NCI-H2196 treated with DMSO at 0.1 percent for 48 hours (cell line): Measurements from ENCODE around the gene MT1B.
"Not testable (repeated sequence)": the region's sequence is repeated elsewhere in the genome, so short reads cannot be mapped to it uniquely, and the experiment has no call there.

Experiments
- DNase-seq: peaks from one replicate; lab custom pipeline; 2025; ENCODE audit not compliant: unreplicated experiment; lab: John Stamatoyannopoulos, UW

Gene MT1B

DNA sequence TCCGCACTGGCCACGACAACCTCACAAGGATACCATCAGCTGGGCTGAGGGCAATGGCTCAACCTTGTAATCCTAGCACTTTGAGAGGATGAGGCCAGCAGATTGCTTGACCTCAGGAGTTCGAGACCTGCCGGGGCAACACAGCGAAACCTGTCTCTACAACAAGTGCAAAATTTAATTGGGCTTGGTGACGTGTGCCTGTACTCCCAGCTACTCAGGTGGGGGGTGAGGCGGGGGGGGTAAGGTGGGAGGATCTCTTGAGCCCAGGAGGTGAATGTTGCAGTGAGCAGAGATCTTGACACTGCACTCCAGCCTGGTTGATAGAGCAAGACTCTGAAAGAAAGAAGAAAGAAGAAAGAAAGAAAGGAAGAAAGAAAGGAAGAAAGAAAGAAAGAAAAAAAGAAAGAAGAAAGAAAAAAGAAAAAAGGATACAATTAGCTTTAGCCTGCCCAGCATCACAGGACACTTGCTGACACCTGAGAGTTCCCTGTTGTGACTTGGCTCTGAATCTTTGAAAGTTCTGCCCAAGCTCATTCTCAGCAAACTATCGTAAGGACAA lies 31.3 kb upstream of the MT1B start:
- DNase-seq = no peak

DNA sequence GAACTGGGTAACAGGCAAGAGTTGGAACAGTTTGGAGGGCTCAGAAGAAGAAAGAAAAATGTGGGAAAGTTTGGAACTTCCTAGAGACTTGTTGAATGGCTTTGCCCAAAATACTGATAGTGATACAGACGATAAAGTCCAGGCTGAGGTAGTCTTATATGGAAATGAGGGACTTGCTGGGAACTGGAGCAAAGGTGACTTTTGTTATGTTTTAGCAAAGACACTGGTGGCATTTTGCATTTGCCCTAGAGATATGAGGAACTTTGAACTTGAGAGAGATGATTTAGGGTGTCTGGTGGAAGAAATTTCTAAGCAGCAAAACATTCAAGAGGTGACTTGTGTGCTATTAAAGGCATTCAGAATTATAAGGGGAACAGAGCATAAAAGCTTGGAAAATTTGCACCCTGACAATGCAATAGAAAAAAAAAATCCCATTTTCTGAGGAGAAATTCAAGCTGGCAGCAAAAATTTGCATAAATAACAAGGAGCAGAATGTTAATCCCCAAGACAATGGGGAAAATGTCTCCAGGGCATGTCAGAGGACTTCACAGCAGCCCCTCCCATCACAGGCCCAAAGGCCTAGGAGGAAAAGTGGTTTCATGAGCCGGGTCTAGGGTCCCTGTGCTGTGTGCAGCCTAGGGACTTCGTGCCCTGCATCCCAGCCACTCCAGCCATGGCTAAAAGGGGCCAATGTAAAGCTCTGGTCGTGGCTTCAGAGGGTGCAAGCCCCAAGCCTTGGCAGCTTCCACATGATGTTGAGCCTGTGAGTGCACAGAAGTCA lies 29.8 kb upstream of the MT1B start:
- not testable (repeated sequence) for DNase-seq

DNA sequence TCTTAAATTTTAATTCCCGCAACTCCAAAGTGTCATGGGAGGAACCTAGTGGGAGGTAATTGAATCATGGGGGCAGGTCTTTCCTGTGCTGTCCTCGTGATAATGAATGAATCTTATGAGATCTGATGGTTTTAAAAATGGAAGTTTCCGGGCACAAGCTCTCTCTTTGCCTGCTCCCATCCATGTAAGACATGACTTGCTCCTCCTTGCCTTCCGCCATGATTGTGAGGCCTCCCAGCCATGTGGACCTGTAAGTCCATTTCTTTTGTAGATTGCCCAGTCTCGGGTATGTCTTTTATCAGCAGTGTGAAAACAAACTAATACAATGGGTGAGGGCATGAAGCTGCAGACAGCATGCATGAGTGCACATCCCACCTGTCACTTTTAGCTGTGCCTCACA lies 28.5 kb upstream of the MT1B start:
- not testable (repeated sequence) for DNase-seq

DNA sequence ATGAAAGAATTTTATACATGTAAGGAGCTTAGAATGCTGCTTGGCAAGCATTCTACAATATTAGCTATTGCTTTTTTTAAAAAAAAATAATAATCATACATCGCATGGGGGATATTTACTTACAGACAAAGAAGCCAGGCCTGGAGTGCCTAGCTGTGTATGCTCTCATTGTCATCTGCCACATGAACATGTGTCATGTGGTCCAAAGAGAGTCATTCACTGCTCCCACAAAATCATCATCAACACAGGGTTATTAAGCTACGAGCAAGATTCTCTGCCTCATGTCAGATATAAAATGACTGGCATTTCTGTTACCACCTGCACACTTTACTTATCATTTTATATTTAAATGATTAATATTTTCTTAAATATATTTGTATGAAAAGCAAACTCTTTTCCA lies 28.0 kb upstream of the MT1B start:
- no peak for DNase-seq

DNA sequence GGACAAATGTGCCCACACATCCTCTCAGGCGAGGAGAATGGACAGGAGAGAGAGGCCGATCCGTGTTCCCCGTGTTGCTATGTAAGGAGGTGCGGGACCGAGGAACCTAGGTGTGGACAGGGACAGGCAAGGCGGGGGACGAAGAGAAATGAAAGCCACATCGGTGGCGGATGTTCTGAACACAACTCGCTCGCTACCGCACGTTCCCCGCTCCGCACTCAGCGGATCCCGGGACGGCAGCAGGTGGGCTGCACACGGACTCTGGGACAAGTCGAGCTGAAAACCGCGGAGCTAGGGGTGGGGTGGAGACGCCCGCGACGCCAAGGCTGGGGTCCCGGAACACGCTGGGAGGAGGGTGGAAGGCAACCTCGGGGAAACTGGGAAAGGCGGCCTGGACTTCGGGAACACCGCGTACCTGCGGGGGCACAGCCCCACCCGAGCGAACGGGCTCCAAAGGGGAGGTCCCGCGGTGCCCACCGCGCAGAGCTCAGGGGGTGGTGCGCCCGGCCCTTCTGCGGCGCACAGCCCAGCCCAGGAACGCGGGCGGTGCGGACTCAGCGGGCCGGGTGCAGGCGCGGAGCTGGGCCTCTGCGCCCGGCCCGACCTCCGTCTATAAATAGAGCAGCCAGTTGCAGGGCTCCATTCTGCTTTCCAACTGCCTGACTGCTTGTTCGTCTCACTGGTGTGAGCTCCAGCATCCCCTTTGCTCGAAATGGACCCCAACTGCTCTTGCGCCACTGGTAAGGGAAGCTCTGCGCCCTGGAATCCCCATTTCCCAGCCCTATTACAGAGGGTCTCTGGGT lies 26.3 kb upstream of the MT1B start, which contains the start of gene MT1E:
Gene MT1E, plus strand, starts transcription at position 642 of the 803 bp plus-strand sequence. Its CDS starts 71 bp downstream, at position 713.
- no peak for DNase-seq

DNA sequence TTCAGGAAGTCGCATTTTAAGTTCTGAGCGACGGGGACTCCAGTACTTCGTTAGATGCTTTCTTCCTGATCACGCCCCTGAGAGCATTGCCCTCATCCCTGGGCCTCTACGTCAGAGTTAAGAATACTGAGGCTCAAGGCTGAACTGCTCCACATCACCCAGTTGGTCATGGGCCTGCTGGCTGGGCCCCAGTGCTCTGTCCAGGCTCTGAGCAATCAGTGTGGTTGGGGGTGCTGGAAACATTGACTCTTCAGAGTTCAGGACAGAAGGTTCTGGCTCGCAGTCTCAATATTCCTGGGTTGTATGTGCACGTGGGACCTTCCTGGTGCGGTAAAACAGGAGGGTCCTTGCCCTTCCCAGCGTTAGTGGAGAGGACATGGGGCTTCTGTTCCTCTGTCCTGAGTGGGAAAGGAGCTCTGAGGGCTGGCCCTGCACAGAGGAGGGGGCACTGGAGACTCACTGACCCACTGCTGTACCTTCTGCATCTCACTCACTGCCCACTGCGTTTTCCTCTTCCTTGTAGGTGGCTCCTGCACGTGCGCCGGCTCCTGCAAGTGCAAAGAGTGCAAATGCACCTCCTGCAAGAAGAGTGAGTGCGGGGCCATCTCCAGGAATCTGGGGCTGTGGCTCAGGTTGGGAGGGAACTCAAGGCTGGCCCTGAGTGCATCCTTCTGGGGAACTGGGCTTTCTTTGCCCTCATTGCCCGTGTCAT lies 25.6 kb upstream of the MT1B start:
- DNase-seq = no peak

DNA sequence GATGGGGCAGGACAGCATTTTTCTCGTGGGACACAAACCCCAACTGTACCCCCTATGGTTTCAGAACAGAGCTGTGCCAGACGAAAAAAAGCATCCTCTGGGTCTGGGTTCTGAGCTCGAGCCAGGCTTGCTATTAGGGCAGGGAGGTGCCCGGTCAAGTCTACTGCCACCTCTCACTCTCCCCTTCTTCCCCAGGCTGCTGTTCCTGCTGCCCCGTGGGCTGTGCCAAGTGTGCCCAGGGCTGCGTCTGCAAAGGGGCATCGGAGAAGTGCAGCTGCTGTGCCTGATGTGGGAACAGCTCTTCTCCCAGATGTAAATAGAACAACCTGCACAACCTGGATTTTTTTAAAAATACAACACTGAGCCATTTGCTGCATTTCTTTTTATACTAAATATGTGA lies 25.0 kb upstream of the MT1B start:
- DNase-seq = no peak

DNA sequence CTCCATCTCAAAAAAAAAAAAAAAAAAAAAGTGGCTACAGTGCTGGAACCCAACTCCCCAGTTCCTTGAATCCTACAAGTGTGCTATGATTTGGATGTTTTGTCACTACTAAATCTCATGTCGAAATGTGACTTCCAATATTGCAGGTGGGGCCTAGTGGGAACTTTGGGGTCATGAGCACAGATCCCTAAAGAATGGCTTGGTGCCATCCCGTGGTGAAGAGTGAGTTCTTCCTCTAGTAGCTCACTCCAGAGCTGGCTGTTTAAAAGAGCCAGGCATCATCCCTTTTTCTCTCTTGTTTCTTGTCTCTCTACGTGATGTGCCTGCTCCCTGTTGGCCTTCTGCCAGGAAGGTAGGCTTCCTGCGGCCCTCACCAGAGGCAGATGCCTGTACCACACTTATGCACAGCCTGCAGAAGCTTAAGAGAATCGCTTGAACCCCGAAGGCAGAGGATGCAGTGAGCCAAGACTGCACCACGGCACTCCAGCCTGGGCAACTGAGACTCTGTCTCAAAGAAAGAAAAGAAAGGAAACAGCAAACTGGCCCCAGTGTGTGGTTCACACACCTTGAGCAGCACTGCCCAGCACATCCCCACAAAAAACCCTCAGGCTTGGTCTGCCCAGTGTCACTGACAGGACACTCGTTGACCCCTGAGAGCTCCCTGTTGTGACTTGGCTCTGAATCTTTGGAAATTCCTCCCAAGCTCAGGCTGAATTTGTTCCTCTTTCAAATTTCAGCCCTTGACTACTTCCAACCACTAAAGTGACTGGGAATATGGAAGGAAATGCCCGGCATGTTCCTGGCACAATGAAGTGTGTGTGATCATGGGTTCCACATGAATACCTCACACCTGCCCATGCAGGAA lies 23.0 kb upstream of the MT1B start:
- DNase-seq = no peak

DNA sequence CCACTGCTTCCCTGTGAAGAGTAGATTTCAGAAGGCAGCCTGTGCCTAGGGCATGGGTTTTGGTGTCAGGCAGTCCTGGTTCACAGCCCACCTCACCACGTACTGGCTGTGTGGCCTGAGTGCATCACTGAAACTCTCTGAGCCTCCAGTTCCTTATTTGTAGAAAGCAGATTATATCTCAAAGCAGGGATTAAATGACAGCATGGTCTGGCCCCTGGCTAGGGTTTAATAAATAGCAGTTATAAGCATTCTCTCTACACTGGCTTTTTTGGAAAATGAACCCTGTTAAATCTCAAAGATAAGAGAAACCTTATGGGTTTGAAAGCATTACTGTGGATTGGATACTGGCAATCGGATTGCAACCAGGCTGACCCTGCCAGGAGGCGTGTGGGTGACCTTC lies 22.2 kb upstream of the MT1B start:
- no peak for DNase-seq

DNA sequence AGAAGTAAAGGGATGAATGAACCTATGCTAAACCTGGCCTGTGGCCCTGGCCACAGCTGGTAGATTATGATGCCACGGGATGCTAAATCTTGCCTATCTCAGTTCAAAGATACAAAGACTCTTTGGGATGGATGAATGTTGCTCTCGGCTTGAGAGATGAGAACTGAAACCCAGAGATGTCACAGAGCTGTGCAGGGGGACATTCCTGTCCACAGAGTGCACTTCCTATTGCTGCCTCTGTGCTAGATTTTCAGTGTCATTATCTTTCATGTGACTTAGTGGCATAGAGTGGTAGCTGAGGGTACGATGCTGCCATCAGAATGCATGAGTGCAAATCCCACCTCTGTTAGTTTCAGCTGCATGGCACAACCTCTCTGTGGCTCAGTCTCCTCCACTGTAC lies 21.6 kb upstream of the MT1B start:
- DNase-seq = no peak

DNA sequence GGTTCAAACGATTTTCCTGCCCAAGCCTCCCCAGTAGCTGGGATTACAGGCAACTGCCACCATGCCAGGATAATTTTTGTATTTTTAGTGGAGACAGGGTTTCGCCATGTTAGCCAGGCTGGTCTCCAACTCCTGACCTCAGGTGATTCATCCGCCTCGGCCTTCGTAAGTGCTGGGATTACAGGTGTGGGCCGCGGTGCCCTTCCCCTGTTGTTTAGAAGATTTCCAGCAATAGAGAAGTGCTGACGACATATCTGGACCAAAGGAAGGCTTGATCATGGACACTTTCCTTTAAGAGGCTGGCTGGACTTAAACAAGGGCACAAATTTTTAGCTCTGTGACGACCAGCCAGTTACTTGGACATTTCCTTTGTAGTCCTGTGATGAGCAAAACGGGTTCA lies 20.5 kb upstream of the MT1B start:
- DNase-seq = no peak

DNA sequence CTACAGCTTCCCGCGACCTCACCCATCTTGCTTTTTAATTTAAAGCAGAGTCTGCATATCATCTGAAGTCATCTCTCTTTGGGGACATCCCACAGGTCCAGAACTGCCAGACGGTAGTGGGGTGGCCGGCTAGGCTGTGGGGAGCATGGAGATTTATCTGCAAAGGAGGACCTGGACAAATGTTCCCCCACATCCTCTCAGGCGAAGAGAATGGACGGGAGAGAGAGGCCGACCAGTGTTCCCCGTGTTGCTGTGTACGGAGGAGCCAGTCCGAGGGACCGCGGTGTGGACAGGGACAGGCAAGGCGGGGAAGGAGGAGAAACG lies 19.9 kb upstream of the MT1B start:
- no peak for DNase-seq

DNA sequence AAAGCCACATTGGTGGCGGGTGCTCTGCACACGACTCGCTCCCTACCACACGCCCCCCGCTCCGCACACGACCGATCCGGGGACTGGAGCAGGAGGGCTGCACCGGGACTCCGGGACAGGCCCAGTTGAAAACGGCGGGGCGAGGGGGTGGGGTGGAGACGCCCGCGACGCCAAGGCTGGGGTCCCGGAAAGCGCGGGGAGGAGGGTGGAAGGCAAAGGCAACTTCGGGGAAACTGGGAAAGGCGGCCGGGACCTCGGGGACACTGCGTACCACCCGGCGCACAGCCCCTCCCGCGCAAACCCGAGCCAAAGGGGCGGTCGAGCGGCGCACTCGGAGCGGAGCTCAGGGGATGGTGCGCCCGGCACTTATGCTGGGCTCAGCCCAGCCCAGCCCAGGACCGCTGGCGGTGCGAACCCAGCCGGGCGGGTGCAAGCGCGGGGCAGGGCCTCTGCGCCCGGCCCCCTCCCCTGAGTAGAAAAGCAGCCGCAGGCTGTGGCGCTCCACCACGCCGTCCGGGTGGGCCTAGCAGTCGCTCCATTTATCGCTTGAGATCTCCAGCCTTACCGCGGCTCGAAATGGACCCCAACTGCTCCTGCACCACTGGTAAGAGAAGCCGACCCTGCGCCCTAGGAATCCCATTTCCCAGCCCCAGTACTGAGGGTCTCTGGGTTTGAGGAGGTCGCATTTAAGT lies 19.4 kb upstream of the MT1B start, which contains the start of gene MT1M:
Gene MT1M, plus strand, starts transcription at position 504 of the 692 bp plus-strand sequence. Its CDS starts 73 bp downstream, at position 577.
- no peak for DNase-seq

DNA sequence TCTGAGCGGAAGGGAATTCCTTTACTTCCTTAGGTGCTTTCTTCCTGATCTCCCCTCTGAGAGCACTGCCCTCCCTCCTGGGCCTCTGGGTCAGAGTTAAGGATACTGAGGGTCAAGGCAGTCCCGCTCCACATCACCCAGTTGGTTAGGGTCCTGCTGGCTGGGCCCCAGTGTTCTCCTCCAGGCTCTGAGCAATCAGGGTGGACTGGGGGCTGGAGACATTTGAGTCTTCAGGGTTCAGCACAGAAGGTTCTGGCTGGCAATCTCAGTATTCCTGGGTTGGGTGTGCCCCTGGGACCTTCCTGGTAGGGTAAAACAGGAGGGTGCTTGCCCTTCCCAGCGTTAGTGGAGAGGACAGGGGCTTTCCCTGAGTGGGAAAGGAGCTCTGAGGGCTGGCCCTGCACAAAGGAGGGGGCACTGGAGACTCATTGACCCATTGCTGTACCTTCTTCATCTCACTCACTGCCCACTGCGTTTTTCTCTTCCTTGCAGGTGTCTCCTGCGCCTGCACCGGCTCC lies 18.8 kb upstream of the MT1B start:
- DNase-seq = no peak

DNA sequence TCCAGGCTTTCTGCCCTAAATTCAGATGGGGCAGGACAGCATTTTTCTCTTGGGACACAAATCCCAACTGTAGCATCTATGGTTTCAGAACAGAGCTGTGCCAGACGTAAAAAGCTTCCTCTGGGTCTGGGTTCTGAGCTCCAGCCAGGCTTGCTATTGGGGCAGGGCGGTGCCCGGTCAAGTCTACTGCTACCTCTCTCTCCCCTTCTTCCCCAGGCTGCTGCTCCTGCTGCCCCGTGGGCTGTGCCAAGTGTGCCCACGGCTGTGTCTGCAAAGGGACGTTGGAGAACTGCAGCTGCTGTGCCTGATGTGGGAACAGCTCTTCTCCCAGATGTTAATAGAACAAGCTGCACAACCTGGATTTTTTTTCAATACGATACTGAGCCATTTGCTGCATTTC lies 18.2 kb upstream of the MT1B start:
- DNase-seq = no peak

DNA sequence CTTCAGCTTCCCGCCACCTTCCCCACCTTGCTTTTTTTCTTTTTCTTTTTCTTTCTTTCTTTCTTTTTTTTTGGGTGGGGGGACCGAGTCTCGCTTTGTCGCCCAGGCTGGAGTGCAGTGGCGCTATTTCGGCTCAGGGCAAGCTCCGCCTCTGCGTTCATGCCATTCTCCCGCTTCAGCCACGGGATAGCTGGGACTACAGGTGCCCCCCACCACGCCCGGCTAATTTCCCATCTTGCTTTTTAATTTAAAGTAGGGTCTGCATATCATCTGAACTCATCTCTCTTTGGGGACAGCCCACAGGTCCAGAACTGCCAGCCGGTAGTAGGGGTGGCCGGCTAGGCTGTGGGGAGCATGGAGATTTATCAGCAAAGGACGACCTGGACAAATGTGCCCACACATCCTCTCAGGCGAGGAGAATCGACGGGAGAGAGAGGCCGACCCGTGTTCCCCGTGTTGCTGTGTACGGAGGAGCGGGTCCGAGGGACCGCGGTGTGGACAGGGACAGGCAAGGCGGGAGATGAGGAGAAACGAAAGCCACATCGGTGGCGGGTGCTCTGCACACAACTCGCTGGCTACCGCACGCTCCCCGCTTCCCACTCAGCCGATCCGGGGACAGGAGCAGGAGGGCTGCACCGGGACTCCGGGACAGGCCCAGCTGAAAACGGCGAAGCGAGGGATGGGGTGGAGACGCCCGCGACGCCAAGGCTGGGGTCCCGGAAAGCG lies 16.8 kb upstream of the MT1B start:
- DNase-seq = no peak

DNA sequence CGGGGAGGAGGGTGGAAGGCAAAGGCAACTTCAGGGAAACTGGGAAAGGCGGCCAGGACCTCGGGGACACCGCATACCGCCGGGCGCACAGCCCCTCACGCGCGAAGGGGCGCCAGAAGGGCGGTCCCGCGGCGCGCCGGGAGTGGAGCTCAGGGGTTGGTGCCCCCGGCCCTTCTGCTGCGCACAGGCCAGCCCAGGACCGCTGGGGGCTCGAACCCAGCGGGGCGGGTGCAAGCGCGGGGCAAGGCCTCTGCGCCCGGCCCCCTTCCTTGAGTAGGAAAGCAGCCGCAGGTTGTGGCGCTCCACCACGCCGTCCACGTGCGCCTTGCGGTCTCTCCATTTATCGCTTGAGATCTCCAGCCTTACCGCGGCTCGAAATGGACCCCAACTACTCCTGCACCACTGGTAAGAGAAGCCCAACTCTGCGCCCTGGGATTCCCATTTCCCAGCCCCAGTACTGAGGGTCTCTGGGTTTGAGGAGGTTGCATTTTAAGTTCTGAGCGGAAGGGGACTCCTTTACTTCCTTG lies 16.2 kb upstream of the MT1B start:
- no peak for DNase-seq

DNA sequence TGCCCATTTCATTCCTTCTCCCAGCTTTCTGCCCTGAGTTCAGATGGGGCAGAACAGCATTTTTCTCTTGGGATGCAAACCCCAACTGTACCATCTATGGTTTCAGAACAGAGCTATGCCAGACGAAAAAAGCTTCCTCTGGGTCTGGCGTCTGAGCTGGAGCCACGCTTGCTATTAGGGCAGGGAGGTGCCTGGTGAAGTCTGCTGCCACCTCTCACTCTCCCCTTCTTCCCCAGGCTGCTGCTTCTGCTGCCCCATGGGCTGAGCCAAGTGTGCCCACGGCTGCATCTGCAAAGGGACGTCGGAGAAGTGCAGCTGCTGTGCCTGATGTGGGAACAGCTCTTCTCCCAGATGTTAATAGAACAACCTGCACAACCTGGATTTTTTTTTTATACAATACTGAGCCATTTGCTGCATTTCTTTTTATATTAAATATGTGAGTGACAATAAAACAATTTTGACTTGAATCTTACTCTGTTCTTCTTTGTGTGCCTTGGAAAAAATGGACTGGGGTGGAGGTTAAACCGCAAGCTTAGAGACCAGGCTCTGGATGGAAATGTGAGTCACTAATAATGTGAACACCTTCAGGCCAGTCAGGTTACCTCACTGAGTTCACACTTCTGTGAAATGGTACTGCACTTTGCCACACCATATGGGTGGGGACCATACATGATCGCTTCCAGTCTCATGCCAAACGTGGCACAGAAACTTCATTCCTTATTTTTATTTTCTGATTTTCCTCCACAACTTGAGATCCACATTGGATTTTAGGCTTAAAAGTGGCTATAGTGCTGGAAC lies 14.9 kb upstream of the MT1B start:
- no peak for DNase-seq
